ENCODE measurements around the gene WNT7B.

The WNT7B gene

GRCh38 chr22:45997077-45997776 is 20.3 kb upstream of the WNT7B start:
- peak in 45 of 51 donors; percentile 30 to 91 (median 80) for DNase-seq

GRCh38 chr22:45996241-45997076 is 19.5 kb upstream of the WNT7B start:
- peak in 5 of 51 donors; percentile 19 to 48 (median 32) for DNase-seq

- DNase-seq = no peak
Observed at GRCh38 chr22:45995405-45996101, 18.6 kb upstream of the WNT7B start.

- DNase-seq = peak in 48 of 51 donors; percentile 34 to 91 (median 74)
Observed at GRCh38 chr22:45994491-45995404, 17.8 kb upstream of the WNT7B start.

GRCh38 chr22:45993841-45994240 is 16.9 kb upstream of the WNT7B start:
- no peak for DNase-seq

- no peak for DNase-seq
Observed at GRCh38 chr22:45993143-45993692, 16.3 kb upstream of the WNT7B start.

- DNase-seq = no peak
Observed at GRCh38 chr22:45992737-45993136, 15.8 kb upstream of the WNT7B start.

- DNase-seq = no peak
Observed at GRCh38 chr22:45991098-45991497, 14.1 kb upstream of the WNT7B start.

GRCh38 chr22:45987136-45987861 is 10.3 kb upstream of the WNT7B start:
- no peak for DNase-seq

GRCh38 chr22:45984316-45984916 is 7.5 kb upstream of the WNT7B start:
- no peak for DNase-seq

GRCh38 chr22:45983797-45984196 is 6.8 kb upstream of the WNT7B start:
- DNase-seq = no peak

- DNase-seq = no peak
Observed at GRCh38 chr22:45980761-45981160, 3.8 kb upstream of the WNT7B start.

- no peak for DNase-seq
Observed at GRCh38 chr22:45980268-45980570, 3.3 kb upstream of the WNT7B start.

GRCh38 chr22:45978275-45978713 is 1.3 kb upstream of the WNT7B start:
- no peak for DNase-seq

GRCh38 chr22:45977551-45978274 is 751 bp upstream of the WNT7B start:
- DNase-seq = peak in 1 of 51 donors; percentile 5

GRCh38 chr22:45976254-45977002 is 534 bp downstream of the WNT7B start:
- DNase-seq = no peak

GRCh38 chr22:45975164-45976161 is 1.5 kb downstream of the WNT7B start:
- no peak for DNase-seq
